SIG-M5 treated with dmso at 0.1 percent for 504 hours (cell line): ENCODE results near the gene FPGS.

ENCODE experiments used
- DNase-seq: peaks from one replicate; lab custom pipeline; 2025; ENCODE audit not compliant: unreplicated experiment; lab: John Stamatoyannopoulos, UW

The FPGS gene

GRCh38 chr9:127856094-127856728 is 53.5 kb downstream of the FPGS start:
- no peak for DNase-seq

- no peak for DNase-seq
Observed at GRCh38 chr9:127856729-127857116, 54.0 kb downstream of the FPGS start.

- no peak for DNase-seq
Observed at GRCh38 chr9:127857278-127857677, 54.6 kb downstream of the FPGS start.

GRCh38 chr9:127858041-127858512 is 55.4 kb downstream of the FPGS start:
- DNase-seq = no peak

- DNase-seq = no peak
Observed at GRCh38 chr9:127860260-127860659, 57.6 kb downstream of the FPGS start.

GRCh38 chr9:127860779-127861178 is 58.1 kb downstream of the FPGS start:
- DNase-seq = no peak

- peak; percentile 16 for DNase-seq
Observed at GRCh38 chr9:127862075-127863011, 59.7 kb downstream of the FPGS start.

- no peak for DNase-seq
Observed at GRCh38 chr9:127863191-127863621, 60.5 kb downstream of the FPGS start.
